ENCODE results near the gene LTA4H. TPM values are rescaled to one million over a fixed set of nuclear protein-coding genes. Genes with fewer than 3 reads are reported as not detected.

The LTA4H gene
- total RNA-seq, 3 donors from 2014 or later (not counting 1 experiment from before 2014, with no cell fraction given): 43.1 to 51.9 (median 48.3) TPM

- no peaks in the 10 kb centered on the region for H3K27me3 Mint-ChIP-seq (ENCODE audit: low read depth in 2 of 2)
- intact Hi-C loops (cut with micrococcal nuclease): no loop called here
- peaks cover 10 to 13% of the 10 kb centered on the region in 2 donors for H3K4me1 Mint-ChIP-seq
- TF ChIP-seq CTCF (IDR thresholded peaks at IDR 0.05): no peak
- no peaks in the 10 kb centered on the region for H3K9me3 ChIP-seq (ENCODE audit: control insufficient read depth, insufficient read depth, low read length)
- H3K27me3 ChIP-seq (ENCODE audit: control insufficient read depth, insufficient read depth, low read length): no peaks in the 10 kb centered on the region
- peaks cover 12% of the 10 kb centered on the region for H3K4me1 ChIP-seq (ENCODE audit: control insufficient read depth, insufficient read depth, low read length)
- no peak overlapping the region for H3K4me3 ChIP-seq (ENCODE audit: low read length)
- H3K4me3 Mint-ChIP-seq: no peak overlapping the region
- DNase-seq (no peak), ATAC-seq (no peak)
- no peak overlapping the region for H3K27ac ChIP-seq (ENCODE audit: low read length)
- 81% methylated on average over 4 of the region's 4 CpGs for WGBS (ENCODE audit: insufficient coverage)
- H3K27ac Mint-ChIP-seq: no peak overlapping the region
- H3K36me3 ChIP-seq (ENCODE audit: control insufficient read depth, insufficient read depth, low read length): no peaks in the 10 kb centered on the region
- no peaks in the 10 kb centered on the region for H3K36me3 Mint-ChIP-seq
- H3K9me3 Mint-ChIP-seq: no peaks in the 10 kb centered on the region
These were observed 22.7 kb upstream of the LTA4H start for GRCh38 chr12:96057986-96058553.

DNA sequence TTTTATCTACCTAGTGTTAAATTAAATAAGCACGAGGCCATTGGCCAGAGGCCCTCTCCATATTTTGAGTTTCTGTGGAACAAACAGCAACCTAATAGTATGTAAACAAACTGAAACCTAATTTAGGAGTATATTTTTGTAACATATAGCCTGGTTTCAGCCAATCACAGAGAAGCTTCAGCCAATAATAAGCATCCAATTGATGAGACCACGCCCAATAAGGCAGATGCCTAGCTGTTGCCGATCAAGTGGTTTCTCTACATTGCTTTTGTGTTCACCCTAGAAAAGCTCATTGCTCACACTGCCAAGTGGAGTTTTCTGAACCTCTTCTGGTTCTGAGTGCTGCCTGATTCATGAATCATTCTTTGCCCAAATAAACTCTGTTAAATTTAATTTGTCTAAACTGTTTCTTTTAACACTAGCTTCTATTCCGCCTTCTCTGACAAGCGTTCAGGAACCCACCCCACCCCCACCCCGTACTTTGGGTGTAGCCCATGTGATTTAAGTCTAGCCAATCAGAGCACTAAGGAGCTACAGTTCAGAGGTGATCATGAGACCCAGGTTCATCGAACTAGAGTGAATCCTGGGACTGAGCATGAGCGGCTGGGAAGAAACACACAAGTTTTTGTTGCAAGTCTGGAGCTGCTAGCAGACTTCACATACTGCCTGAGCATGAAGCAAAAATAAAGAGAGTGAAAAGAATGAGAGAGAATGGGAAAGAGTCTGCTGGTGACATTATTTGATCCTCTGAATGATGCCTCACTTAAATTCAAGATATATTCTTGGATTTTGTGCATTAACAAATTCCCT is 21.5 kb upstream of the LTA4H start:
- H3K9me3 ChIP-seq (ENCODE audit: control insufficient read depth, insufficient read depth, low read length): no peaks in the 10 kb centered on the region
- no peaks in the 10 kb centered on the region for H3K9me3 Mint-ChIP-seq
- no peak for TF ChIP-seq CTCF (IDR thresholded peaks at IDR 0.05)
- DNase-seq (no peak), ATAC-seq (no peak)
- intact Hi-C loops (cut with micrococcal nuclease): no loop called here
- H3K4me1 Mint-ChIP-seq: peaks cover 2 to 5% of the 10 kb centered on the region in 2 donors
- H3K4me1 ChIP-seq (ENCODE audit: control insufficient read depth, insufficient read depth, low read length): peaks cover 6% of the 10 kb centered on the region
- H3K27me3 ChIP-seq (ENCODE audit: control insufficient read depth, insufficient read depth, low read length): no peaks in the 10 kb centered on the region
- H3K36me3 ChIP-seq (ENCODE audit: control insufficient read depth, insufficient read depth, low read length): no peaks in the 10 kb centered on the region
- no peak overlapping the region for H3K4me3 Mint-ChIP-seq
- WGBS (ENCODE audit: insufficient coverage): 94% methylated on average over 7 of the region's 8 CpGs
- H3K36me3 Mint-ChIP-seq: no peaks in the 10 kb centered on the region
- H3K27ac ChIP-seq (ENCODE audit: low read length): no peak overlapping the region
- H3K27me3 Mint-ChIP-seq (ENCODE audit: low read depth in 2 of 2): no peaks in the 10 kb centered on the region
- no peak overlapping the region for H3K27ac Mint-ChIP-seq
- H3K4me3 ChIP-seq (ENCODE audit: low read length): no peak overlapping the region

DNA sequence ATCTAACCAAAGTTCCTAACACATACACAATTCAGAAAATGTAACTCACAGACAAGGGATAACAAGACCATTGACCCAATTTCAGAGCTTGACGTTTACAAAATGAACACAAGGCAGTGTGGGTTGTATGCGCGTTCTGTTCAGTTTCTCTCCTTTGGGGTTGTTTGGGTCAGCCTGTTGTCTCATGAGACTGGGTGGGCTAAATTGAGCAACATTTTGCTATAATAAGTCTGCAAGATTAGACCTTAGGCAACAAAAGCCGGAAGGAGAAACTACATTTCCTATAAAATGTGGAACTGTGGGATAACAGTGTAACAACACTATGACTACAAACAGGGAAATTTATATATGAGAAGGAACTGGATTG is 18.8 kb upstream of the LTA4H start:
- no peaks in the 10 kb centered on the region for H3K36me3 ChIP-seq (ENCODE audit: control insufficient read depth, insufficient read depth, low read length)
- intact Hi-C loops (cut with micrococcal nuclease): no loop called here
- no peaks in the 10 kb centered on the region for H3K9me3 ChIP-seq (ENCODE audit: control insufficient read depth, insufficient read depth, low read length)
- H3K27ac ChIP-seq (ENCODE audit: low read length): no peak overlapping the region
- no peaks in the 10 kb centered on the region for H3K27me3 ChIP-seq (ENCODE audit: control insufficient read depth, insufficient read depth, low read length)
- H3K27ac Mint-ChIP-seq: peak overlapping the region in 1 of 2 donors; percentile 2
- no peaks in the 10 kb centered on the region for H3K4me1 Mint-ChIP-seq
- H3K4me1 ChIP-seq (ENCODE audit: control insufficient read depth, insufficient read depth, low read length): peaks cover 5% of the 10 kb centered on the region
- TF ChIP-seq CTCF (IDR thresholded peaks at IDR 0.05): no peak
- no peak for ATAC-seq
- H3K36me3 Mint-ChIP-seq: no peaks in the 10 kb centered on the region
- H3K4me3 ChIP-seq (ENCODE audit: low read length): no peak overlapping the region
- WGBS (ENCODE audit: insufficient coverage): 79% methylated on average over 3 of the region's 4 CpGs
- H3K4me3 Mint-ChIP-seq: no peak overlapping the region
- no peaks in the 10 kb centered on the region for H3K27me3 Mint-ChIP-seq (ENCODE audit: low read depth in 2 of 2)
- H3K9me3 Mint-ChIP-seq: no peaks in the 10 kb centered on the region
- no peak for DNase-seq
